Endothelial cell of umbilical vein (primary cell): ENCODE results near the gene POLR2F. TPM values are rescaled to one million over a fixed set of nuclear protein-coding genes. Genes with fewer than 3 reads are reported as not detected.

Experiments used
- BruUV-seq: library from RNA; stranded (reverse); fragments of 400-500 nt; replicated peaks from 2 replicates; lab custom pipeline; 2021; lab: Mats Ljungman, UMichigan
- CTCF ChIA-PET: fragments of 300-600, 350-600 bp; sonication (Branson Sonifier 250); formaldehyde crosslinking; loops from one replicate; lab custom pipeline; 2021; ENCODE audit warnings: antibody characterized with exemption, inconsistent platforms; lab: Charles Lee
- POLR2A ChIA-PET: fragments of 300-600, 350-600 bp; sonication (Branson Sonifier 250); formaldehyde crosslinking; loops from one replicate; lab custom pipeline; 2021; ENCODE audit warnings: antibody characterized with exemption, inconsistent platforms; lab: Charles Lee
- DNase-seq: peaks from one replicate; pipeline ENCODE4 v3.0.0-alpha.2; 2011; ENCODE audit warnings: low read depth, low spot score
- FAIRE-seq: peaks from 2 replicates; lab custom pipeline; 2011; peaks lifted over from hg19 to GRCh38; lab: Jason Lieb, UNC
- H2AFZ ChIP-seq: 2 replicates; pipeline ENCODE4 v1.6.0; 2012; ENCODE audit warnings: low read depth, low read length, control low read depth, inconsistent platforms
- H3K27ac ChIP-seq: 2 replicates; pipeline ENCODE4 v1.5.1; 2011; ENCODE audit warnings: low read depth, mild to moderate bottlenecking, control low read depth, low read length, moderate library complexity; ENCODE audit not compliant: insufficient read depth
- H3K27me3 ChIP-seq, 2 experiments: 2 replicates each; pipeline versions ENCODE4 v1.6.0 to v1.6.1; 2011; ENCODE audit warnings: low read length in 2 of 2, mixed read lengths in 1 of 2; ENCODE audit not compliant: control insufficient read depth in 2 of 2, insufficient read depth in 2 of 2
- H3K36me3 ChIP-seq, 2 experiments: 2 replicates in 1 of 2; 3 replicates in 1 of 2; pipeline ENCODE4 v1.5.1; 2011; ENCODE audit warnings: low read length in 2 of 2, mild to moderate bottlenecking in 1 of 2, moderate library complexity in 1 of 2; ENCODE audit not compliant: control insufficient read depth in 2 of 2, insufficient read depth in 2 of 2; ENCODE audit errors: extremely low read depth in 1 of 2
- H3K4me1 ChIP-seq: 3 replicates; pipeline ENCODE4 v1.5.1; 2011; ENCODE audit warnings: mild to moderate bottlenecking, low read length; ENCODE audit not compliant: control insufficient read depth, insufficient read depth; ENCODE audit errors: extremely low read depth
- H3K4me2 ChIP-seq: 2 replicates; pipeline ENCODE4 v1.6.1; 2011; ENCODE audit warnings: low read length, control low read depth, mixed read lengths; ENCODE audit not compliant: insufficient read depth
- H3K4me3 ChIP-seq, 3 experiments: fragments of 200-600 bp in 1 of 3; sonication (generic), shearing (Covaris generic) in 1 of 3; replicated peaks in 1 of 3; 2 replicates each; pipeline ENCODE4 v1.5.1; 2011 to 2016; ENCODE audit warnings: control low read depth in 3 of 3, low read length in 3 of 3, mild to moderate bottlenecking in 2 of 3, inconsistent platforms in 1 of 3, low read depth in 1 of 3, moderate library complexity in 1 of 3; ENCODE audit not compliant: insufficient read depth in 1 of 3
- H3K79me2 ChIP-seq: 2 replicates; pipeline ENCODE4 v1.6.0; 2012; ENCODE audit warnings: low read length, inconsistent platforms; ENCODE audit not compliant: control insufficient read depth, insufficient read depth
- H3K9ac ChIP-seq: replicated peaks from 2 replicates; pipeline ENCODE3; 2011; ENCODE audit warnings: low read length, control low read depth; ENCODE audit not compliant: insufficient read depth; ENCODE audit errors: extremely low read depth
- H3K9me1 ChIP-seq: replicated peaks from 3 replicates; pipeline ENCODE4 v1.6.0; 2011; ENCODE audit warnings: mild to moderate bottlenecking, low read length; ENCODE audit not compliant: control insufficient read depth, insufficient read depth; ENCODE audit errors: extremely low read depth
- H3K9me3 ChIP-seq: replicated peaks from 2 replicates; pipeline ENCODE4 v1.5.1; 2012; ENCODE audit warnings: low read length, inconsistent platforms; ENCODE audit not compliant: control insufficient read depth, insufficient read depth
- H4K20me1 ChIP-seq: replicated peaks from 2 replicates; pipeline ENCODE3; 2011; ENCODE audit warnings: mild to moderate bottlenecking, low read length; ENCODE audit not compliant: control insufficient read depth, insufficient read depth; ENCODE audit errors: extremely low read depth
- EZH2 ChIP-seq: IDR thresholded peaks from 2 replicates; pipeline ENCODE4 v1.6.1; 2012; ENCODE audit warnings: borderline replicate concordance, low read depth, mild to moderate bottlenecking, moderate library complexity, low read length, inconsistent platforms; ENCODE audit not compliant: severe bottlenecking
- FOS ChIP-seq: IDR thresholded peaks from 2 replicates; pipeline ENCODE4 v1.6.1; 2011; ENCODE audit warnings: mild to moderate bottlenecking, low read length, moderate library complexity, borderline replicate concordance; ENCODE audit not compliant: insufficient read depth
- GATA2 ChIP-seq: IDR thresholded peaks from 2 replicates; pipeline ENCODE4 v1.7.0; 2011; ENCODE audit warnings: low read depth, mild to moderate bottlenecking, moderate library complexity, mixed read lengths, low read length; ENCODE audit not compliant: insufficient read length, insufficient read depth
- JUN ChIP-seq: IDR thresholded peaks from 2 replicates; pipeline ENCODE4 v1.6.1; 2011; ENCODE audit warnings: borderline replicate concordance, low read depth; ENCODE audit not compliant: insufficient read length, insufficient read depth
- MYC ChIP-seq: IDR thresholded peaks from one replicate; pipeline ENCODE4 v1.6.1; 2011; ENCODE audit warnings: mild to moderate bottlenecking, low read depth, low read length
- POLR2A ChIP-seq: IDR thresholded peaks from 2 replicates; pipeline ENCODE4 v1.6.1; 2012; ENCODE audit warnings: low read depth, mild to moderate bottlenecking, control low read depth, low read length
- POLR2AphosphoS5 ChIP-seq: IDR thresholded peaks from 2 replicates; pipeline ENCODE4 v1.6.1; 2012; ENCODE audit warnings: low read depth, mild to moderate bottlenecking, control low read depth, low read length, moderate library complexity; ENCODE audit not compliant: insufficient read depth
- dilution Hi-C: fragments of 300-500 bp; cut with MboI; formaldehyde crosslinking; loops from one replicate; pipeline ENCODE4 v1.15.0; 2019; ENCODE audit warnings: low sequenced_read_pairs; ENCODE audit not compliant: extremely low pct_ligation_motif_present
- intact Hi-C: fragments of 100-400 bp; cut with micrococcal nuclease; formaldehyde crosslinking; loops from one replicate; pipeline ENCODE4 v1.10.0; 2022
- polyA plus RNA-seq, 4 experiments: library from polyadenylated mRNA; depleted of rRNA in 3 of 4; stranded (reverse) in 3 of 4; unstranded in 1 of 4; fragments of >200 nt; gene quantifications; 2 replicates each; pipeline versions ENCODE4 v1.2.1 to v1.2.3, GENCODE V29; 2011 to 2012; ENCODE audit warnings: missing spikeins in 1 of 4
- total RNA-seq: library from RNA; stranded (reverse); gene quantifications from 2 replicates; pipeline ENCODE4 v1.2.3, GENCODE V29; 2021
- TF ChIP-seq, protein P1 (sequence below), 2 donors: IDR thresholded peaks; 1 replicate in 1 of 2; 2 replicates in 1 of 2; pipeline ENCODE4 v1.5.1; 2011; ENCODE audit warnings: low read length in 2 of 2, mild to moderate bottlenecking in 2 of 2, moderate library complexity in 2 of 2, control low read depth in 1 of 2, inconsistent platforms in 1 of 2, low read depth in 1 of 2; ENCODE audit not compliant: insufficient read depth in 1 of 2; ENCODE audit errors: extremely low read depth in 1 of 2
- TF ChIP-seq, protein P2 (sequence below): IDR thresholded peaks from 2 replicates; pipeline ENCODE4 v1.6.1; 2011; ENCODE audit not compliant: insufficient read depth, insufficient read length

Gene POLR2F
- total and polyA plus RNA-seq, 2 donors (not counting 3 experiments of a cell fraction or from before 2014, with no cell fraction given): 106 to 112 TPM

DNA sequence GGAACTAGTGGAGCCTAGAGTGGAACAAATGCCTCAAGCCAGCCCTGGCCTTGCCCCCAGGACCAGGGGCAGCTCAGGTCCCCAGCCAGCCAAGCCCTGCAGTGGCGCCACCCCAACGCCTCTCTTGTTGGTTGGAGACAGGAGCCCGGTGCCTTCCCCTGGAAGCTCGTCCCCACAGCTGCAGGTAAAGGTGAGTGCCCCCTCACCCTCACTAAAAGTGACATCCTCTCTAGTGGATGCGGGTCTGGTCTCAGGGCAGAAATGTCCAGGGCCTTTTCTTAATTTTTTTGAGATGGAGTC lies 25.9 kb upstream of the POLR2F start:
- DNase-seq (no peak), FAIRE-seq (no peak)
- no TSS peak for BruUV-seq
- Histone ChIP-seq H3K27me3 (no peaks in the 10 kb centered on the region), H3K9ac (no peak overlapping the region), H3K27ac (no peak overlapping the region), H3K4me1 (peaks cover 15% of the 10 kb centered on the region), H3K4me2 (no peak overlapping the region), H3K9me1 (no peaks in the 10 kb centered on the region), H3K79me2 (no peaks in the 10 kb centered on the region), H3K36me3 (peaks cover 5 to 35% of the 10 kb centered on the region in 2 experiments), H3K9me3 (no peaks in the 10 kb centered on the region), H4K20me1 (no peaks in the 10 kb centered on the region), H3K4me3 (no peak overlapping the region), H2AFZ (no peak overlapping the region)
- intact Hi-C loops: no loop called here
- dilution Hi-C loops: no loop called here
- ChIA-PET CTCF (interaction anchor here (2.2 kb wide), 1 partner anchor 40 kb away, joined by 5 read pairs; no protein-coding TSS in a partner anchor), POLR2A (no interaction called here)
- TF ChIP-seq, protein P1, sequence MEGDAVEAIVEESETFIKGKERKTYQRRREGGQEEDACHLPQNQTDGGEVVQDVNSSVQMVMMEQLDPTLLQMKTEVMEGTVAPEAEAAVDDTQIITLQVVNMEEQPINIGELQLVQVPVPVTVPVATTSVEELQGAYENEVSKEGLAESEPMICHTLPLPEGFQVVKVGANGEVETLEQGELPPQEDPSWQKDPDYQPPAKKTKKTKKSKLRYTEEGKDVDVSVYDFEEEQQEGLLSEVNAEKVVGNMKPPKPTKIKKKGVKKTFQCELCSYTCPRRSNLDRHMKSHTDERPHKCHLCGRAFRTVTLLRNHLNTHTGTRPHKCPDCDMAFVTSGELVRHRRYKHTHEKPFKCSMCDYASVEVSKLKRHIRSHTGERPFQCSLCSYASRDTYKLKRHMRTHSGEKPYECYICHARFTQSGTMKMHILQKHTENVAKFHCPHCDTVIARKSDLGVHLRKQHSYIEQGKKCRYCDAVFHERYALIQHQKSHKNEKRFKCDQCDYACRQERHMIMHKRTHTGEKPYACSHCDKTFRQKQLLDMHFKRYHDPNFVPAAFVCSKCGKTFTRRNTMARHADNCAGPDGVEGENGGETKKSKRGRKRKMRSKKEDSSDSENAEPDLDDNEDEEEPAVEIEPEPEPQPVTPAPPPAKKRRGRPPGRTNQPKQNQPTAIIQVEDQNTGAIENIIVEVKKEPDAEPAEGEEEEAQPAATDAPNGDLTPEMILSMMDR (IDR thresholded peaks at IDR 0.05; ENCODE audit: extremely low read depth in 1 of 2, insufficient read depth in 1 of 2, low read depth in 1 of 2, low read length in 2 of 2): no peak
- TF ChIP-seq EZH2 (no peak), FOS (no peak), POLR2A (no peak), GATA2 (no peak), POLR2AphosphoS5 (no peak), MYC (no peak), JUN (no peak)
- TF ChIP-seq, protein P2, sequence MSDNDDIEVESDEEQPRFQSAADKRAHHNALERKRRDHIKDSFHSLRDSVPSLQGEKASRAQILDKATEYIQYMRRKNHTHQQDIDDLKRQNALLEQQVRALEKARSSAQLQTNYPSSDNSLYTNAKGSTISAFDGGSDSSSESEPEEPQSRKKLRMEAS: no peak
